PC-3 (cell line): ENCODE measurements around the gene FOXD3. TPM values are rescaled to one million over a fixed set of nuclear protein-coding genes. Genes with fewer than 3 reads are reported as not detected.

ENCODE experiments used
- ATAC-seq: fragments of 200-7000 bp; cut with Tn5 transposase; 2 replicates; pipeline ENCODE4 v1.9.1; 2020; ENCODE audit warnings: mild to moderate bottlenecking, moderate library complexity
- BruUV-seq: library from RNA; stranded (reverse); fragments of 400-500 nt; replicated peaks from 2 replicates; lab custom pipeline; 2021; lab: Mats Ljungman, UMichigan
- CTCF ChIA-PET: fragments of 300-600 bp; sonication (Branson Sonifier 250); formaldehyde crosslinking; loops from one replicate; lab custom pipeline; 2022; ENCODE audit warnings: antibody characterized with exemption; lab: Charles Lee
- POLR2A ChIA-PET: fragments of 300-600 bp; sonication (Branson Sonifier 250); formaldehyde crosslinking; loops from one replicate; lab custom pipeline; 2022; ENCODE audit warnings: antibody characterized with exemption; ENCODE audit not compliant: unreplicated experiment; lab: Charles Lee
- DNase-seq: peaks from one replicate; pipeline ENCODE4 v3.0.0-alpha.2; 2015
- H2AFZ ChIP-seq: fragments of 300-600 bp; sonication (generic); 2 replicates; pipeline ENCODE4 v1.6.0; 2016; ENCODE audit warnings: antibody characterized with exemption, low read length
- H3F3A ChIP-seq: fragments of 300-600 bp; sonication (generic); one replicate; pipeline ENCODE4 v1.6.0; 2017; ENCODE audit warnings: antibody characterized with exemption, low read length, control low read depth, mild to moderate bottlenecking; ENCODE audit not compliant: unreplicated experiment
- H3K27ac ChIP-seq: fragments of 300-600 bp; sonication (generic); 2 replicates; pipeline ENCODE4 v1.5.1; 2016; ENCODE audit warnings: mild to moderate bottlenecking, low read length
- H3K27me3 ChIP-seq: fragments of 300-600 bp; sonication (generic); 2 replicates; pipeline ENCODE4 v1.6.1; 2016; ENCODE audit warnings: low read length, mixed read lengths
- H3K36me3 ChIP-seq: fragments of 300-600 bp; sonication (generic); 2 replicates; pipeline ENCODE4 v1.6.1; 2016; ENCODE audit warnings: low read depth, mixed run types, low read length, mixed read lengths
- H3K4me1 ChIP-seq: fragments of 300-600 bp; sonication (generic); 2 replicates; pipeline ENCODE4 v1.5.1; 2016; ENCODE audit warnings: low read length; ENCODE audit not compliant: insufficient read depth
- H3K4me2 ChIP-seq: fragments of 300-600 bp; sonication (generic); 2 replicates; pipeline ENCODE4 v1.6.0; 2016; ENCODE audit warnings: low read length
- H3K4me3 ChIP-seq: fragments of 300-600 bp; sonication (generic); 2 replicates; pipeline ENCODE4 v1.5.1; 2016; ENCODE audit warnings: mild to moderate bottlenecking, low read length, mixed read lengths
- H3K79me2 ChIP-seq: fragments of 300-600 bp; sonication (generic); 2 replicates; pipeline ENCODE4 v1.6.1; 2017; ENCODE audit warnings: low read length, mixed read lengths
- H3K9ac ChIP-seq: fragments of 300-600 bp; sonication (generic); 2 replicates; pipeline ENCODE4 v1.6.0; 2016; ENCODE audit warnings: mild to moderate bottlenecking, low read length
- H3K9me2 ChIP-seq: fragments of 300-600 bp; sonication (generic); replicated peaks from 2 replicates; pipeline ENCODE4 v1.6.1; 2016; ENCODE audit warnings: mixed run types, low read length, mixed read lengths
- H3K9me3 ChIP-seq: fragments of 300-600 bp; sonication (generic); 2 replicates; pipeline ENCODE4 v1.6.1; 2016; ENCODE audit warnings: low read length, mixed read lengths
- H4K20me1 ChIP-seq: fragments of 300-600 bp; sonication (generic); 2 replicates; pipeline ENCODE4 v1.6.1; 2016; ENCODE audit warnings: low read length, mixed read lengths
- CTCF ChIP-seq: fragments of 300-600 bp; sonication (generic); conservative IDR thresholded peaks from 2 replicates; pipeline ENCODE4 v1.5.1; 2017; ENCODE audit warnings: antibody characterized with exemption, low read depth, mild to moderate bottlenecking, low read length
- EZH2 ChIP-seq: fragments of 300-600 bp; sonication (generic); IDR thresholded peaks from one replicate; pipeline ENCODE4 v1.6.1; 2017; ENCODE audit warnings: antibody characterized with exemption, mild to moderate bottlenecking, low read length; ENCODE audit not compliant: unreplicated experiment
- EZH2phosphoT487 ChIP-seq: fragments of 300-600 bp; sonication (generic); IDR thresholded peaks from 2 replicates; pipeline ENCODE4 v1.6.1; 2018; ENCODE audit warnings: mild to moderate bottlenecking, antibody characterized with exemption, low read length, borderline replicate concordance
- intact Hi-C: fragments of 100-400 bp; cut with micrococcal nuclease; formaldehyde crosslinking; loops from 2 replicates; pipeline ENCODE4 v1.9.0; 2023
- total RNA-seq: library from RNA; depleted of rRNA; stranded (reverse); fragments of >200 nt; gene quantifications from 2 replicates; pipeline ENCODE4 v1.2.3, GENCODE V29; 2014

FOXD3 gene
- total RNA-seq, 1 experiment from 2014 or later: not detected

GRCh38 chr1:63304410-63304809, 18.0 kb upstream of the FOXD3 start:
- Histone ChIP-seq H3K9me2 (no peaks in the 10 kb centered on the region), H3K36me3 (no peaks in the 10 kb centered on the region), H3K4me2 (no peak overlapping the region), H3K9ac (no peak overlapping the region), H3F3A (no peaks in the 10 kb centered on the region), H3K4me1 (no peaks in the 10 kb centered on the region), H4K20me1 (no peaks in the 10 kb centered on the region), H3K79me2 (no peaks in the 10 kb centered on the region), H2AFZ (no peak overlapping the region), H3K4me3 (no peak overlapping the region), H3K27me3 (no peaks in the 10 kb centered on the region), H3K27ac (no peak overlapping the region), H3K9me3 (no peaks in the 10 kb centered on the region)
- BruUV-seq: no TSS peak
- POLR2A ChIA-PET: no interaction called here
- intact Hi-C loops: no loop called here
- DNase-seq (no peak), ATAC-seq (no peak)
- no peak for TF ChIP-seq EZH2
- TF ChIP-seq CTCF: no peak
- TF ChIP-seq EZH2phosphoT487: no peak
- CTCF ChIA-PET: no interaction called here

- Histone ChIP-seq H3K4me3 (no peak overlapping the region), H3K79me2 (no peaks in the 10 kb centered on the region), H3K27me3 (no peaks in the 10 kb centered on the region), H3K9ac (no peak overlapping the region), H4K20me1 (no peaks in the 10 kb centered on the region), H3K9me3 (no peaks in the 10 kb centered on the region), H3K36me3 (no peaks in the 10 kb centered on the region), H3F3A (no peaks in the 10 kb centered on the region), H3K4me2 (no peak overlapping the region), H3K9me2 (no peaks in the 10 kb centered on the region), H3K27ac (no peak overlapping the region), H3K4me1 (no peaks in the 10 kb centered on the region), H2AFZ (no peak overlapping the region)
- intact Hi-C loops: no loop called here
- ATAC-seq: no peak
- BruUV-seq: no TSS peak
- TF ChIP-seq CTCF: no peak
- TF ChIP-seq EZH2phosphoT487: no peak
- TF ChIP-seq EZH2: no peak
- DNase-seq: no peak
- ChIA-PET CTCF (no interaction called here), POLR2A (no interaction called here)
Observed at GRCh38 chr1:63305043-63305442, 17.3 kb upstream of the FOXD3 start.

- ChIA-PET CTCF (no interaction called here), POLR2A (interaction anchor here (0.6 kb wide), 1 partner anchor 47 kb away, joined by 4 read pairs; no protein-coding TSS in a partner anchor)
- no peak overlapping the region for H3K4me2 ChIP-seq
- no peaks in the 10 kb centered on the region for H3K27me3 ChIP-seq
- H3K27ac ChIP-seq: no peak overlapping the region
- H2AFZ ChIP-seq: no peak overlapping the region
- H3K4me3 ChIP-seq: no peak overlapping the region
- no peak overlapping the region for H3K9ac ChIP-seq
- no peaks in the 10 kb centered on the region for H4K20me1 ChIP-seq
- no peaks in the 10 kb centered on the region for H3K9me2 ChIP-seq
- H3K4me1 ChIP-seq: no peaks in the 10 kb centered on the region
- TF ChIP-seq EZH2phosphoT487: no peak
- ATAC-seq (no peak), DNase-seq (no peak)
- no peaks in the 10 kb centered on the region for H3F3A ChIP-seq
- no peaks in the 10 kb centered on the region for H3K9me3 ChIP-seq
- BruUV-seq: no TSS peak
- no peaks in the 10 kb centered on the region for H3K36me3 ChIP-seq
- intact Hi-C loops: no loop called here
- no peaks in the 10 kb centered on the region for H3K79me2 ChIP-seq
Observed at GRCh38 chr1:63307196-63307794, 15.1 kb upstream of the FOXD3 start.
